GM19351 (cell line): ENCODE measurements around the gene OR2V2.
"Not testable (repeated sequence)": the region's sequence is repeated elsewhere in the genome, so short reads cannot be mapped to it uniquely, and the experiment has no call there.

ENCODE experiments used
- ATAC-seq: cut with Tn5 transposase; IDR thresholded peaks from one replicate; pipeline ENCODE4 v1.9.1; 2021; ENCODE audit warnings: mild to moderate bottlenecking, moderate library complexity; ENCODE audit not compliant: unreplicated experiment

Gene OR2V2

DNA sequence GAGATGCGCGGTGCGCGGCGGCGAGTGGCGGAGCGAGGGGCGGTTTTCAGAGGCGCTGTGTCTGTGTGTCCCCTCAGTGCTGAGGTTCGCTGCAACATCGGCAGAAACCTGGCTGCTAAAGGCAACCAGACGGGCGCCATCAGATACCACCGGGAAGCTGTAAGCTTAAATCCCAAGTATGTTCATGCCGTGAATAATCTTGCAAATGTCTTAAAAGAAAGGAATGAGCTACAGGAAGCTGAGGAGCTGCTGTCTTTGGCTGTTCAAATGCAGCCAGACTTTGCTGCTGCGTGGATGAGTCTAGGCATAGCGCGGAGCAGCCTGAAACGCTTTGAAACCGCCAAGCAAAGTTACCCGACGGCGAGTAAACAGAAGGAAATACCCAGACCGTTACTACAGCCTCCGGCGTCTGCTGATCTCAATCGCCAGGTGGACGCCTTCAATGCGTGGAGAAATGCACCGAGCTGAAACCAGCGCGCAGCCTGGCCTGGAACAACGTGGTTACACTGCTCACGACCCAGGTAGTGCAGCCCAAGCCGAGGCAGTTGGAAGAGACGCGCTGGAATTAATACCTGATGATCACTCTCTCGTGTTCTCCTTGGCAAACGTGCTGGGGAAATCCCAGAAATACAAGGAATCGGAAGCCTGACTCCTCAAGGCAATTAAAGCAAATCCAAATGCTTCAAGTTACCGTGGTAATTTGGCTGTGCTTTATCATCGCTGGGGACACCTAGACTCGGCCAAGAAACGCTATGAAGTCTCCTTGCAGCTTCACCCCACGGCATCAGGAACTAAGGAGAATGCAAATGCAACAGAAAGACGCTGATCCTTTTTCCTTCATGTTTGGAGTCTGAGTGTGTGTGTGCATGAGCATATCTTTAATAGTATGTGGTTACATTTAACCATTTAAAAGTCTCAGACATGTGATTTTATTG lies 32.3 kb upstream of the OR2V2 start:
- ATAC-seq: no peak

GRCh38 chr5:181118369-181118768 lies 29.0 kb upstream of the OR2V2 start:
- no peak for ATAC-seq

GRCh38 chr5:181119105-181119504 lies 28.3 kb upstream of the OR2V2 start:
- no peak for ATAC-seq

DNA sequence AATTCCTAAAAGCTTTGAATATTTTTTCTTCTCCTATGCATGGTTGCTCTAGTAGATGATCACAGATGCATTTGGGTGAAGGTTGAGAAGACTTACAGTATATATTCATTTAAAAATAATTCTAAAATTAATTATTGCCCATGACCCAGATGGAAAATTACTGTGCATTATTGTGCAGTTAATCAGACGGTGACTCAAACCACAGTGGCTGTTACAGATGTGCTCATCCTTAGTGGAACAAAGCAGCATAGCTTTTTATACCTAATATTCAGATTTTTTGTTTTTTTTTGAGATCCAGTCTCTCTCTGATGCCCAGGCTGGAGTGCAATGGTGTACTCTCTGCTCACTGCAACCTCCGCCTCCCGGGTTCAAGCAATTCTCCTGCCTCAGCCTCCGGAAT lies 27.1 kb upstream of the OR2V2 start:
- ATAC-seq: no peak

GRCh38 chr5:181120761-181121160 lies 26.6 kb upstream of the OR2V2 start:
- no peak for ATAC-seq

DNA sequence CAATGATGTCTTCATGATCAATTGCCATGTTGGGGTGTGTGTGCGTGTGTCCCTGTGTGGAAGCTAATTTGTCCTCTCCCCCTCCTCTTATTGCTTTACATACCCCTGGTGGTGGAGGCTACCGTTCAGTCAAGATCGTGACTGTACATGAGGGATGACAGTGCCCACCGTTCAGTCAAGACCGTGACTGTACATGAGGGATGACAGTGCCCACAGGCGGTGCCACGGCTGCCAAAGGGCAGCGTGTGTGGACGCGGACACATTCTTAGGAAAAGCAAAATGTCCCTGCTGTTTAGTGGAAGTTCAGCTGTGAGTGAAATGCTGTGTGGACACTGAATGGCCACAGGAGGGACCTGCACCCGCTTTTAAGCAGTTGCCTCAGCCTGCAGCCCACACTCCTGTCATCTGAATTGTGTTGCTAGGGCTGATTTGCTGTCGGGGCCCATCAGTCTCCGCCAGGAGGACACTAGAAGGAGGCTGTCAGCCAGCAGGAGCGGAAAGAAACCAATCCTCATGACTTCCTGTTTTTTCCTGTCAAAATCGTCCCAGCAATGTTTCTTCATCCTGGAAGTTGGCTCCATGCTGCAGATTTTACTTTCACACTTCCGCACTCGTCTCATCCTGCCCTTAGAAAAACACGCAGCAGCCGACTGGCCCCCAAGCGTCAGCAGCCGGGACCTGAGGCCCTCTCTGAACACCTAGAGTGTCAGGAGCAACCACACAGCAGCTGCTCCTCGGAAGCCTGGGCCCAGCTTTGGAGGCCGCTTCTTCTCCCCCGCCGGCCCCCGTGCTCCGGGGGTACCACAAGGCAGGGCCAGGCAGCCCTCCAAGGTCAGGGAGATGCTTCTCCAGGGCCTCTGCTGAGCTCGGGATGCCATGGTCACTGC lies 25.5 kb upstream of the OR2V2 start:
- no peak for ATAC-seq

DNA sequence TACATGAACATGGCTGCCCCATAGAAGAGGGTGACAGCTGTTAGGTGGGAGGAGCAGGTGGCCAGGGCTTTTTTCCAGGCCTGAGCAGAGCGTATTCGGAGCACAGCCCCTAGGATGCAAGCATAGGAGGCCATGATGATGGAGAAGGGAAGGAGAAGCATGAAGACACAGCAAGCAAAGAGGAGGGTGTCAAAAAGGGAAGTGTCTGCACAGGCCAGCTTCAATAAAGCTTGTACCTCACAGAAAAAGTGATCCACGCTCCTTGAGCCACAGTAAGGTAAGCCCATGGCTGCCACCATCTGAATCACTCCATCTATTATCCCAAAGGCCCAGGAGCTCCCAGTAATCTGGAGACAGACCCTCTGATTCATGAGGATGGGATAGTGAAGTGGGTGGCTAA lies 22.9 kb upstream of the OR2V2 start:
- no peak for ATAC-seq

GRCh38 chr5:181126841-181127240 lies 20.5 kb upstream of the OR2V2 start:
- ATAC-seq: no peak

DNA sequence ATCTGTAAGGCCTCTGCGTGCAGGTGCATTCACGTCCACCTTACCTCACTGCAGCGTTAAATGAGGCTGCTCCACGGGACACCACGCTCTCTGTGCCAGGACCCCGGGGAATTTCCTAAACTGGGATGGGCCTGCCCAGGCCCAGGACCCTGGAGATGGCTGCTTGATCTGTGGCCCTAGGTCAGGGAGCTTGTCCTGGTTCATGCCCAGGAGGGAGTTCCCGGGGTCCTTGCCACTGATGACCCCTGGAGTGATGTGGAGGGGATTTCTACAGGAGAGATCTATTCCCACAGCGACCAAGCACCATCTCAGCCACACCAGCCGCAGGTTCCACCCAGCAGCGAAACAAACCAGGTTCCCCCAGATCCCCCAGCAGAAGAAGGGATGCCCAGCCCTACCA lies 19.9 kb upstream of the OR2V2 start:
- no peak for ATAC-seq

- no peak for ATAC-seq
Measured at GRCh38 chr5:181127907-181128626, 19.3 kb upstream of the OR2V2 start.

DNA sequence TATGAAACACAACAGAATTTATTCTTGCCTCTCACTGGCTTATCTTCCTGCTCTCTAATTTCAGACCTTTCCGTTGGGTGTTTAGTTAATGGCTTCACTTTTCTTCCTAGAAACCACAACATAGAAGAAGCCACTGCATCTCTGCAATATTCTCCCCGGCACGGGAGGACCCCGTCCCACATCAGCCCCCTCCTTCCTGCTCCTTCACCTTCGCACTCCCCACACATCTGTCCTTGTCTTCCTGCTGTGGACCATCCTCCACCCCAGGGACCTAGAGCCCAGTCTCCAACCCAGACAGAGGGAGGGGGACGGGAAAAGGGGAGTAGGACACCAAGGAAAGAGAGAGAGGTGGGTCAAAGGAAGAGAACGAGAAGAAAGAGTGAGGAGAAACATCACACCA lies 17.8 kb upstream of the OR2V2 start:
- no peak for ATAC-seq

GRCh38 chr5:181130081-181130480 lies 17.3 kb upstream of the OR2V2 start:
- ATAC-seq: not testable (repeated sequence)

- no peak for ATAC-seq
Measured at GRCh38 chr5:181130832-181131496, 16.4 kb upstream of the OR2V2 start, which contains the start of gene OR2V1. OR2V1 (minus strand) TSS chr5:181131169; CDS start chr5:181125304, 5,865 bp downstream.

DNA sequence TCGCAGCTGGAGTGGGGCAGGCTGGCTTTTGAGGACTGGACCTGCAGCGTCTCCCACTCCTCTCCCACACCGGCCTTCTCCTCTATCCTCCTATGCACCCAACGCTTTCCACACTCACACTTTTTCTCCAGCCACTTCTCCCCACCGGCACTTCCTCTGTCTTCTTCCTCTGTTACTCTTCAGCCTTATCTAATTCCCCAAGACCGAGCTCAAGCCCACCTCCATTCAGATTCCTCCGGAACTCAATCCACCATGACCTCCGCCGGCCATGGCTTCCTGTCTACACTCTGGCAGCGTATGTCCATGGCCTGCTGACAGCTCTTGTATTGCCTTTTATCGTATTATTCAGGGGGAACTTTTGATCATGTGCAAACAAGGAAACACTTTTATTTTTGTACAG lies 15.9 kb upstream of the OR2V2 start:
- no peak for ATAC-seq

GRCh38 chr5:181133083-181133482 lies 14.3 kb upstream of the OR2V2 start:
- ATAC-seq: no peak

DNA sequence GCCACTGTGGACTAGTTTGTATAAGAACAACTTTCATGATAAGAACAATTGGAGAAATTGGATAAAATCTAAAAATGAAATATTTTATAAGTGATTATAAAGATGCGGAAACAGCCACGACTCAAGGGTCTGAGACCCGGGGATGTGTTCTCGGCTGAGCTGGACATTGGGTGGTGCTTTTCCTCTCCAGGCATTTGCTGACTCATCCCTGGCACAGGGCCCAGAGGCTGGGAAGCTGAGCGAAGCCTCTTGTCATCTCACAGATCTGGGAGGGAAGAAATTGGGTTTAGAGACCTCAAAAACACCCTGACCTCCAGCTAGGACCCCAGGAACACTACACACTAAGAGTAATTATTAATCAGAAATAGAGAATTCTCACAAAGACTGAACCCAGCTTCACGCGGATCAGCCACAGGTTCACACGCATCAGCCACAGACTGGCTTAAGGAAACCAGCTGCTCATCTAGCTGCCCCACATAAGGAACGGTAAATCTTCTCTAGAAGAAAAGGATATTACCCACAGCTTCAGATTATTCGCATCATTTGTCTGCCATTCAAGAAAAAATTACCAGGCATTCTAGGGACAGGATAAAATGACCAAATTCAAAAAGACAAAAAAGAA lies 13.7 kb upstream of the OR2V2 start:
- no peak for ATAC-seq

- no peak for ATAC-seq
Measured at GRCh38 chr5:181134259-181134658, 13.1 kb upstream of the OR2V2 start.

GRCh38 chr5:181136361-181136955 lies 10.9 kb upstream of the OR2V2 start:
- ATAC-seq: no peak

DNA sequence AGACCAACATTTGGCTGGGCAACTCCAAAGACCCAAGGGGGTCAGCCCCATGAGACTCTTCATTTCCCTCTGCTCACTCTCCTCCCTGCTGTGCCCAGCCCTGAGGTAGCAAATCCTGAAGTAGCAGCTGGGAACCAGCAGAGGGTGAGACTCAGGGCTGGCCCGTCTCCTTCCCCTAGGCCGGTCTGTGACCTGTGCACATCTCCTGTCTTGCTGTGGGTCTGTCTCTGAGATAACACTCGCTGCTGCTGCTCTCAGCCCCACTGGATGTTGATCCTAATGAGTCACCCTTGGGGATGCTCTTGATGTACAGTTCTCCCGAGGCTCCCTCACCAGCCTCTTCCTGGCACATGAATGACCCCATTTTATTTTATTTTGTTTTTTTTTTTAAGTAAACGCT lies 9.1 kb upstream of the OR2V2 start:
- no peak for ATAC-seq

DNA sequence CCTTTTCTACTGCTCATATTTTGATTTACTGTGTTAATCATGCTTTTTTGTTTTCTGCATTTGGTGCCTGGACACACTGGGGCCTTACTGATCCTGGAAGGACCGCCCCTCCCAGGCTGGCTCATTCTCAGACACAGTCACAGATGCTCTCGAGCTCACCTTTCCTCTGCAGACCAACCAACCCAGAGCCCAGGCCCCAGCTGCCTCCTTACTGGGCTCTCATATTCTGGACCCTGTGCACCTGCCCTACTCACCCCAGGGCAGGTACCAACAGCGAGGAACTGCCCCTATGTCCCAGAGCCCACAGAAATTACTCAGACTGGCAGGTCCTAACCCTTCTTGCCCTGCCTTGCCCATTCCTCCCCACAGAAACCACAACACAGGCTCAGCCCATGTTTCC lies 6.6 kb upstream of the OR2V2 start:
- no peak for ATAC-seq
